HepG2 (cell line): Measurements from ENCODE around the gene LRIG1.

ENCODE experiments used
- EP300 ChIP-seq, 3 experiments: sonication (generic) in 1 of 3; formaldehyde crosslinking in 1 of 3; IDR thresholded peaks; 2 replicates each; pipeline versions ENCODE4 v1.5.1 to v1.6.1; 2011 to 2020; ENCODE audit warnings: low read depth in 2 of 3, low read length in 2 of 3, borderline replicate concordance in 1 of 3, improper control_type of control experiment in 1 of 3, mild to moderate bottlenecking in 1 of 3, missing genetic modification reagents in 1 of 3, moderate library complexity in 1 of 3
- EZH2 ChIP-seq: conservative IDR thresholded peaks from 2 replicates; pipeline ENCODE4 v1.6.1; 2012; ENCODE audit warnings: mild to moderate bottlenecking, low read depth, low read length, moderate library complexity
- KLF9 ChIP-seq: IDR thresholded peaks from 2 replicates; pipeline ENCODE4 v1.6.1; 2016; ENCODE audit warnings: low read depth
- NFATC3 ChIP-seq: sonication (generic); formaldehyde crosslinking; IDR thresholded peaks from 2 replicates; pipeline ENCODE4 v1.5.1; 2020; ENCODE audit warnings: mild to moderate bottlenecking, missing genetic modification reagents
- RXRA ChIP-seq: sonication (generic); formaldehyde crosslinking; IDR thresholded peaks from 2 replicates; pipeline ENCODE4 v1.5.1; 2020; ENCODE audit warnings: missing genetic modification reagents
- TAF1 ChIP-seq: sonication (generic); formaldehyde crosslinking; IDR thresholded peaks from 2 replicates; pipeline ENCODE4 v1.4.0; 2020; ENCODE audit warnings: missing genetic modification reagents
- TBX3 ChIP-seq: fragments of 450-650 bp; IDR thresholded peaks from 2 replicates; pipeline ENCODE4 v1.6.1; 2017; ENCODE audit warnings: antibody characterized with exemption, mild to moderate bottlenecking, inconsistent platforms, borderline replicate concordance
- TCF7 ChIP-seq: sonication (generic); IDR thresholded peaks from 2 replicates; pipeline ENCODE4 v1.6.1; 2016; ENCODE audit warnings: antibody characterized with exemption, low read depth
- YY1 ChIP-seq: IDR thresholded peaks from 2 replicates; pipeline ENCODE4 v1.6.1; 2011; ENCODE audit warnings: low read length, low read depth, moderate library complexity, mild to moderate bottlenecking; ENCODE audit not compliant: insufficient read depth, insufficient replicate concordance
- ZNF263 ChIP-seq: sonication (generic); formaldehyde crosslinking; IDR thresholded peaks from 2 replicates; pipeline ENCODE4 v1.4.0; 2020; ENCODE audit warnings: missing genetic modification reagents
- ZNF777 ChIP-seq: sonication (generic); formaldehyde crosslinking; IDR thresholded peaks from 2 replicates; pipeline ENCODE4 v1.4.0; 2020; ENCODE audit warnings: missing genetic modification reagents
- TF ChIP-seq, protein P1 (sequence below): sonication (generic); formaldehyde crosslinking; IDR thresholded peaks from 2 replicates; pipeline ENCODE4 v1.5.0; 2020; ENCODE audit warnings: mild to moderate bottlenecking, missing genetic modification reagents, moderate library complexity

DNA sequence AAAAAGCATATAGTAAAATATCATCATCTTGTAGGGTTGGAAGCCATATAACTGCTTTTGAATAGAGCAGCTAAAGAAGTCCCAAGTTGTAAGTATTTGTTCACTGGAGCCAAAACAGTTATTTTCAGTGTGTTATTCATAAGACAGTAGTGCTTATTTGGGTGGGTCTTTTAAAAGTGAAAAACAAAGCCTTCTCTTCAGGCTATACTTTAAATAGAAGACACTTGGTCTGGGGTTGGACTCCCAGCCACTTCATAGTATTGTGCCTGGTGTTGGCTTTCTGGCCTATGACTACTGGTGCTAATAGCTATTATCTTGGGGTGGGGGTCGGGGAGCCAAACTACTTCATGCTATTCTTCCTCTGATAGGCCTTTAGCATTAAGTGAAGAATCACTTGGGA, 144.8 kb downstream of the LRIG1 start:
- TF ChIP-seq, protein P1, sequence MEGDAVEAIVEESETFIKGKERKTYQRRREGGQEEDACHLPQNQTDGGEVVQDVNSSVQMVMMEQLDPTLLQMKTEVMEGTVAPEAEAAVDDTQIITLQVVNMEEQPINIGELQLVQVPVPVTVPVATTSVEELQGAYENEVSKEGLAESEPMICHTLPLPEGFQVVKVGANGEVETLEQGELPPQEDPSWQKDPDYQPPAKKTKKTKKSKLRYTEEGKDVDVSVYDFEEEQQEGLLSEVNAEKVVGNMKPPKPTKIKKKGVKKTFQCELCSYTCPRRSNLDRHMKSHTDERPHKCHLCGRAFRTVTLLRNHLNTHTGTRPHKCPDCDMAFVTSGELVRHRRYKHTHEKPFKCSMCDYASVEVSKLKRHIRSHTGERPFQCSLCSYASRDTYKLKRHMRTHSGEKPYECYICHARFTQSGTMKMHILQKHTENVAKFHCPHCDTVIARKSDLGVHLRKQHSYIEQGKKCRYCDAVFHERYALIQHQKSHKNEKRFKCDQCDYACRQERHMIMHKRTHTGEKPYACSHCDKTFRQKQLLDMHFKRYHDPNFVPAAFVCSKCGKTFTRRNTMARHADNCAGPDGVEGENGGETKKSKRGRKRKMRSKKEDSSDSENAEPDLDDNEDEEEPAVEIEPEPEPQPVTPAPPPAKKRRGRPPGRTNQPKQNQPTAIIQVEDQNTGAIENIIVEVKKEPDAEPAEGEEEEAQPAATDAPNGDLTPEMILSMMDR (CRISPR knock-in tag), result no peak
- TF ChIP-seq ZNF263, result no peak
- no peak for TF ChIP-seq EZH2
- TF ChIP-seq TAF1 (CRISPR knock-in tag), result no peak
- TF ChIP-seq TBX3, result no peak
- no peak for TF ChIP-seq KLF9 (CRISPR knock-in tag)
- TF ChIP-seq YY1, result no peak
- TF ChIP-seq ZNF777 (CRISPR knock-in tag), result no peak
- no peak for TF ChIP-seq NFATC3 (CRISPR knock-in tag)
- no peak for TF ChIP-seq TCF7
- TF ChIP-seq RXRA (CRISPR knock-in tag), result no peak
- TF ChIP-seq EP300 (IDR thresholded peaks at IDR 0.05; ENCODE audit: low read depth in 2 of 2, low read length in 2 of 2), result no peak
- TF ChIP-seq EP300 (CRISPR knock-in tag; IDR thresholded peaks at IDR 0.05; ENCODE audit: borderline replicate concordance), result no peak
